Stimulated activated memory B cell treated with anti-CD40 and anti-IgM and Interleukin-4, amounts not matched to agents 10 μg/mL and 1 μg/mL and 100 μg/mL, for 72 hours (primary cell): Measurements from ENCODE around the gene DPY30.
A peak's percentile ranks its signal among the peaks of the same experiment; 100 is the strongest.
"Not testable (repeated sequence)": the region's sequence is repeated elsewhere in the genome, so short reads cannot be mapped to it uniquely, and the experiment has no call there.

Experiments used
- ATAC-seq: fragments of 150-1000 bp; cut with Tn5 transposase; 2 replicates; pipeline ENCODE4 v1.10.0; 2021
- H3K27ac Mint-ChIP-seq: one replicate; pipeline ENCODE4 v1.8.0; 2022; ENCODE audit warnings: mild to moderate bottlenecking, mixed read lengths
- H3K27me3 Mint-ChIP-seq: one replicate; pipeline ENCODE4 v1.8.0; 2022; ENCODE audit warnings: mixed read lengths
- H3K36me3 Mint-ChIP-seq: one replicate; pipeline ENCODE4 v1.8.0; 2022; ENCODE audit warnings: mixed read lengths
- H3K4me1 Mint-ChIP-seq: one replicate; pipeline ENCODE4 v1.8.0; 2022; ENCODE audit warnings: mixed read lengths
- H3K4me3 Mint-ChIP-seq: one replicate; pipeline ENCODE4 v1.8.0; 2022; ENCODE audit warnings: mild to moderate bottlenecking, moderate library complexity, mixed read lengths
- H3K9me3 Mint-ChIP-seq: one replicate; pipeline ENCODE4 v1.8.0; 2022; ENCODE audit warnings: mixed read lengths

DPY30 gene

GRCh38 chr2:32018789-32019482 is 20.7 kb downstream of the DPY30 start:
- ATAC-seq, H3K4me3 Mint-ChIP-seq, H3K4me1 Mint-ChIP-seq, H3K27me3 Mint-ChIP-seq, H3K9me3 Mint-ChIP-seq, H3K27ac Mint-ChIP-seq: not testable (repeated sequence)
- peaks cover 19% of the 10 kb centered on the region for H3K36me3 Mint-ChIP-seq

DNA sequence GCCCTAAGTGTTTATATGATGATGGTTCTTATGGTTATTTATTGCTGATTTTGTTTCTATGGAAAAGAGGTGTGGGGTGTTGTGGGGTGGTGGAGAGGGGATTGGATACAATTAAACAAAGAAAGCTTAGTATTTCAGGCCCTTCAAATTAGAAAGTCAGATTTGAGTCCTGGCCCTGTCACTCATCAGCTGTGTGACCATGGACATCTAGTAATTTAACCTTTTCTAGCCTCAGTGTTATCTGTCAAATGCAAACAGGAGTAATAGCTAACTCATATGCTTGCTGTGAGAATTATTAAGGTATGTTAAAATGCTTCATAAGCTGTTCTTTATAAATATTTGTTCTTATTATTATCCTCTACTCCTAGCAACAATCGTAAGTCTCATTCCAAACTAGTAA is 26.7 kb downstream of the DPY30 start:
- ATAC-seq: no peak
- Mint-ChIP-seq H3K9me3 (no peaks in the 10 kb centered on the region), H3K27ac (peak overlapping the region; percentile 92), H3K4me3 (no peak overlapping the region), H3K27me3 (no peaks in the 10 kb centered on the region), H3K4me1 (peaks cover 30% of the 10 kb centered on the region), H3K36me3 (peaks cover 15% of the 10 kb centered on the region)

DNA sequence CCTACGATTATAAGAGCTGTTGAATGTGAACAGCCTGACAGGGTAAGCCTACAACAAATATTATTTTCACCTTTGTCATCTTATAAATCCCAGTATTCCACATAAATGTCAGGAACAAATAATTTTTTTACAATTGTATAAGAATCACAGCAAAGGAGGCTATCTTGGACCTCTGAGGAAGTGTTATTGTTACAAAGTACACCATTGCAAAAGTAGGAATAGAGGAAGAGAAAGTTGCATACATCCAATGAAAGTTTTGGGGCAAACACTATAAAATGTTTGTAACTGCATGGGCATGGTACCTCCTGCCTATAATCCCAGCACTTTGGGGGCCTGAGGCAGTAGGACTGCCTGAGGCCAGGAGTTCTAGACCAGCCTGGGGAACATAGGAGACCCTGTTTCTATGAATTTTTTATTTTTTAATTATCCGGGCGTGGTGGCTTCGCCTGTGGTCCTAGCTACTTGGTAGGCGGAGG is 28.1 kb downstream of the DPY30 start:
- peaks cover 43% of the 10 kb centered on the region for H3K4me1 Mint-ChIP-seq
- peak overlapping the region; percentile 89 for H3K4me3 Mint-ChIP-seq
- H3K9me3 Mint-ChIP-seq: no peaks in the 10 kb centered on the region
- ATAC-seq: no peak
- no peaks in the 10 kb centered on the region for H3K27me3 Mint-ChIP-seq
- H3K27ac Mint-ChIP-seq: peak overlapping the region; percentile 92
- peaks cover 17% of the 10 kb centered on the region for H3K36me3 Mint-ChIP-seq

GRCh38 chr2:32010670-32011484 is 28.7 kb downstream of the DPY30 start, which contains the start of gene MEMO1:
TSS of gene MEMO1 (minus strand) at chr2:32011008. CDS start at chr2:32010247, 761 bp downstream.
- H3K27me3 Mint-ChIP-seq: no peaks in the 10 kb centered on the region
- peak; percentile 86 for ATAC-seq
- peak within 1 kb of the TSS; percentile 94 for H3K27ac Mint-ChIP-seq
- H3K4me1 Mint-ChIP-seq: peaks cover 49% of the 10 kb centered on the region
- H3K36me3 Mint-ChIP-seq: peaks cover 13% of the 10 kb centered on the region
- no peaks in the 10 kb centered on the region for H3K9me3 Mint-ChIP-seq
- peak within 1 kb of the TSS; percentile 89 for H3K4me3 Mint-ChIP-seq

GRCh38 chr2:32010280-32010669 is 29.3 kb downstream of the DPY30 start:
- peak overlapping the region; percentile 92 for H3K27ac Mint-ChIP-seq
- H3K27me3 Mint-ChIP-seq, H3K9me3 Mint-ChIP-seq: not testable (repeated sequence)
- peak; percentile 84 for ATAC-seq
- H3K4me1 Mint-ChIP-seq: peaks cover 55% of the 10 kb centered on the region
- H3K36me3 Mint-ChIP-seq: peaks cover 14% of the 10 kb centered on the region
- peak overlapping the region; percentile 65 for H3K4me3 Mint-ChIP-seq

DNA sequence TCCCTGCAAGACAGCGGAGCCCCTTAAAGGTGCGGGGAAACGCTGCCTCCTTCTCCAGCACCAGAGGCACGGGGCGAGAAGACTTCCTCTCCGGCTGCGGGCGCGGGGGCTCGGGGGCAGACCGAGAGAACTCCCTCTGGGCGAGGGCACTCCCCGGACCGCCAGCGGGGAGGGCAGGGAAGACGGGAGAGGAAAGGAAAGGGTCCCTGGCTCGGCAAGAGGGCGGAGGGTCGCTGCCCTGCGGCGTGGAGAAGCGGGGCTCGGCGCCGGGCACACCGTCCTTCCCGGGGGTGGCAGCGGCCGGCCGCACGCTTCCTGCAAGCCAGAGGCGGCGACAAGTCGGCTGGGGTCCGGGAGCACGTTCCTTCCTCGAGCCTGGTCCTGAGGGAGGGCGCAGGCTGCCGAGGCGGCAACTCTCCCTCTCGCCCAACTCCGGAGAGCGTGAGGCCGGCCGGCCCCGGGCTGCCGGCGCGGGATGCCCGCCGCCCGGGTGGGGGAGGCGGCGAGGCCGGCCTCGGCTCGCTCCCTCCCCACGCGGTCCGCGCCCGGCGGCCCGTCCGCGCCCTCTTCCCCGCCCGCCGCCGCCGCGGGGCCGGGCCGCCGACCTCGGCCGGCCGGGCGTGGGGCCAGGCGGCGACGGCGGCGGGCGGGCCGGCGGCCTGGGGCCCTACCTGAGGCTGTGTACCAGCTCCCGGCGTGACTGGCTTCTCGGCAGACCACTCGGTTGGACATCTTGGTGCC is 29.9 kb downstream of the DPY30 start:
- peak; percentile 57 for ATAC-seq
- H3K27ac Mint-ChIP-seq: peak overlapping the region; percentile 94
- peak overlapping the region; percentile 98 for H3K4me3 Mint-ChIP-seq
- H3K36me3 Mint-ChIP-seq: peaks cover 20% of the 10 kb centered on the region
- H3K9me3 Mint-ChIP-seq: no peaks in the 10 kb centered on the region
- H3K4me1 Mint-ChIP-seq: peaks cover 61% of the 10 kb centered on the region
- H3K27me3 Mint-ChIP-seq: no peaks in the 10 kb centered on the region

GRCh38 chr2:32008805-32009515 is 30.6 kb downstream of the DPY30 start:
- Mint-ChIP-seq H3K27me3 (no peaks in the 10 kb centered on the region), H3K27ac (peak overlapping the region; percentile 94), H3K9me3 (no peaks in the 10 kb centered on the region), H3K36me3 (peaks cover 19% of the 10 kb centered on the region), H3K4me3 (peak overlapping the region; percentile 98), H3K4me1 (peaks cover 68% of the 10 kb centered on the region)
- ATAC-seq: no peak

DNA sequence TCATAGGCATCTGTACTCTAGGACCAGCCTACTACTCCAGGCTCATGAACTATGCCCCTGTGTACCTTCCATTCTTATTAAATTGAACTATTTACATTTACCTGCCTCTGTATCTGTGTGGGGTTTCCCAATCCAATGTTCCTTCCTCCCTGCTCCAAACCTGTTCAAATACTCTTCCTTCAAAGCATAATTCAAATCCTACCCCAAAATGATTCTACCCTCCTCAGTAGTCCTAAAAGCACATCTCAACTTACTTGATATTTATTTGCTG is 32.5 kb downstream of the DPY30 start:
- Mint-ChIP-seq H3K4me3 (no peak overlapping the region), H3K36me3 (peaks cover 14% of the 10 kb centered on the region), H3K4me1 (peaks cover 69% of the 10 kb centered on the region), H3K27ac (no peak overlapping the region), H3K27me3 (no peaks in the 10 kb centered on the region), H3K9me3 (no peaks in the 10 kb centered on the region)
- ATAC-seq: no peak

DNA sequence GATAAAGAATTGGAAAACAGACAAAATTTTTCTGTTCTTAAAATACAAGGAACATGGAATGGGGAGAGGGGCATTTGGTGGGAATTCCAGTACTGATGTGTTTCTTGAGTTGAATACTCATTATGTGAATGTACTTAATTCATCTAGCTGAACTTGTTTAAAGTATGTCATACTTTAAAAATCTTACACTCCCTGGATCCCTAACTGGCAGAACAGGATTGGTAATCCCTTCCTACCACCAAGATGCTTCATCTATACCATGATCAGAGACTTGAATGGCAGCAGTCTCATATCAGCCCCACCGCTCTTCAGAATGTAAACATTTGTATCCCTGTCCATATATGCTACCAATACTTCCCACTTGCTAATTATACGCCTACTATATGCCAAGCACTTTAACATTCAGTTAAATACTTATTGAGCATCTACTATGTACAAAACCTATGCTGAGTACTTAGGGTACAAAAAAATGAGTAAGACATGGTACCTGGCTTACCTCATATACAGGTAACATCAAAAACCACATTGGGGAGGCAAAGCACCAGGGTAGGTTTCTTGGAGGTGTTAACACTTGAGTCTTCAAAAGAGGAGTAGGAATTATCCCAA is 34.1 kb downstream of the DPY30 start:
- H3K9me3 Mint-ChIP-seq: no peaks in the 10 kb centered on the region
- peaks cover 64% of the 10 kb centered on the region for H3K4me1 Mint-ChIP-seq
- no peak overlapping the region for H3K4me3 Mint-ChIP-seq
- no peak overlapping the region for H3K27ac Mint-ChIP-seq
- ATAC-seq: no peak
- H3K27me3 Mint-ChIP-seq: no peaks in the 10 kb centered on the region
- peaks cover 14% of the 10 kb centered on the region for H3K36me3 Mint-ChIP-seq

DNA sequence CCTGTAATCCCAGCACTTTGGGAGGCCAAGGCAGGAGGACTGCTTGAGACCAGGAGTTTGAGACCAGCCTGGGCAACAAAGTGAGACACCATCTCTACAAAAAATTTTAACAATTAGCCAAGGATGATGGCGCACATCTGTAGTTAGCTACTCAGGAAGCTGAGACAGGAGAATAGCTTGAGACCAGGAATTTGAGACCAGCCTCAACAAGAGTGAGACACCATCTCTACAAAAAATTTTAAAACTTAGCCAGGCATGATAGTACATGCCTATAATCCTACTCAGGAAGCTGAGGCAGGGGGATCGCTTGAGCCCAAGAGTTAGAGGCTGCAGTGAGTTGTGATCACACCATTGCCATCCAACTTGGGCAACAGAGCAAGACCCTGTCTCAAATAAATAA is 35.8 kb downstream of the DPY30 start:
- Mint-ChIP-seq H3K36me3 (peaks cover 14% of the 10 kb centered on the region), H3K4me1 (peaks cover 74% of the 10 kb centered on the region), H3K27me3 (no peaks in the 10 kb centered on the region), H3K27ac (no peak overlapping the region), H3K4me3 (no peak overlapping the region), H3K9me3 (no peaks in the 10 kb centered on the region)
- ATAC-seq: no peak

DNA sequence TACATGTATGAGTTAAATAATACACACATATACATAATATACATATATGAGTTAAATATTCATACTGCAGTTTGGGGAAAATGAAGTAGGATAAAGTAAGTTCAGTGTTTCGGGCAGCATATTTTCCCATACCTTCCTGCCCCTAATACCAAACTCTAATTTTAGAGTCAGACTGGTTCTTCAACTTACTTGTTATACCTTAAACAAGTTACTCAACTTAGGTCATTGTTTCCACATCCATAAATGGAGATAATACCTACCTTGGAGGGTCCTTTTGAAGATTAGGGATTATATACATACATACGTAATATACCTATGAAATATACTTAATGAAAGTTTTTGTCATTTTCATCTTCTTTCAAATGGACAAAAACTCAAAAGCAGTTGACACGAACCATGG is 37.2 kb downstream of the DPY30 start:
- no peak for ATAC-seq
- Mint-ChIP-seq H3K4me3 (no peak overlapping the region), H3K27ac (no peak overlapping the region), H3K27me3 (no peaks in the 10 kb centered on the region), H3K9me3 (no peaks in the 10 kb centered on the region), H3K36me3 (peaks cover 14% of the 10 kb centered on the region), H3K4me1 (peaks cover 74% of the 10 kb centered on the region)

- H3K36me3 Mint-ChIP-seq: peaks cover 13% of the 10 kb centered on the region
- ATAC-seq: no peak
- H3K27ac Mint-ChIP-seq: peak overlapping the region; percentile 0
- no peak overlapping the region for H3K4me3 Mint-ChIP-seq
- H3K4me1 Mint-ChIP-seq: peaks cover 73% of the 10 kb centered on the region
- no peaks in the 10 kb centered on the region for H3K27me3 Mint-ChIP-seq
- peaks cover 3% of the 10 kb centered on the region for H3K9me3 Mint-ChIP-seq
Observed at GRCh38 chr2:31999438-31999837, 40.2 kb downstream of the DPY30 start.

GRCh38 chr2:31998731-31999383 is 40.7 kb downstream of the DPY30 start:
- H3K4me3 Mint-ChIP-seq: no peak overlapping the region
- H3K36me3 Mint-ChIP-seq: peaks cover 13% of the 10 kb centered on the region
- peaks cover 3% of the 10 kb centered on the region for H3K9me3 Mint-ChIP-seq
- peaks cover 70% of the 10 kb centered on the region for H3K4me1 Mint-ChIP-seq
- no peak for ATAC-seq
- H3K27ac Mint-ChIP-seq: peak overlapping the region; percentile 0
- no peaks in the 10 kb centered on the region for H3K27me3 Mint-ChIP-seq

- Mint-ChIP-seq H3K36me3 (peaks cover 19% of the 10 kb centered on the region), H3K9me3 (peaks cover 3% of the 10 kb centered on the region), H3K27me3 (no peaks in the 10 kb centered on the region), H3K4me1 (peaks cover 74% of the 10 kb centered on the region), H3K4me3 (no peak overlapping the region), H3K27ac (no peak overlapping the region)
- no peak for ATAC-seq
Observed at GRCh38 chr2:31997653-31998052, 42.0 kb downstream of the DPY30 start.
